SK-N-SH (cell line): ENCODE results near the gene COX6A1. TPM values are rescaled to one million over a fixed set of nuclear protein-coding genes. Genes with fewer than 3 reads are reported as not detected.

Experiments used
- CTCF ChIA-PET: fragments of 300-600, 350-600 bp; formaldehyde crosslinking; extraction: SDS; loops from one replicate; lab custom pipeline; 2021; lab: Yijun Ruan, JAX
- POLR2A ChIA-PET: fragments of 350-600 bp; sonication (Branson Sonifier 250); formaldehyde crosslinking; extraction: SDS; loops from one replicate; lab custom pipeline; 2020; ENCODE audit warnings: antibody characterized with exemption, inconsistent platforms; lab: Yijun Ruan, JAX
- DNase-seq: peaks from one replicate; pipeline ENCODE4 v3.0.0; 2012
- H2AFZ ChIP-seq: fragments of 200-600 bp; sonication (generic); 2 replicates; pipeline ENCODE4 v1.8.1; 2016; ENCODE audit warnings: antibody characterized with exemption, mild to moderate bottlenecking, low read depth
- H3F3A ChIP-seq: fragments of 200-600 bp; sonication (generic); replicated peaks from 2 replicates; pipeline ENCODE3; 2016; ENCODE audit warnings: antibody characterized with exemption, mild to moderate bottlenecking; ENCODE audit not compliant: insufficient read depth
- H3K27ac ChIP-seq, 2 experiments: fragments of 200-500 bp in 1 of 2; fragments of 200-600 bp in 1 of 2; sonication (Bioruptor generic) in 1 of 2; sonication (generic), shearing (Covaris generic) in 1 of 2; 2 replicates each; pipeline versions ENCODE4 v1.5.1 to v1.6.1; 2014 to 2016; ENCODE audit warnings: low read depth in 2 of 2, inconsistent platforms in 1 of 2, low read length in 1 of 2, mild to moderate bottlenecking in 1 of 2, mixed read lengths in 1 of 2
- H3K27me3 ChIP-seq: fragments of 200-600 bp; sonication (generic), shearing (Covaris generic); 2 replicates; pipeline ENCODE4 v1.6.1; 2016; ENCODE audit warnings: mixed run types; ENCODE audit not compliant: insufficient read depth
- H3K36me3 ChIP-seq, 2 experiments: fragments of 200-500 bp in 1 of 2; fragments of 200-600 bp in 1 of 2; sonication (Bioruptor generic) in 1 of 2; sonication (generic) in 1 of 2; replicated peaks in 1 of 2; 2 replicates each; pipeline versions ENCODE3 to v1.5.1; 2014 to 2016; ENCODE audit warnings: low read length in 1 of 2, mild to moderate bottlenecking in 1 of 2; ENCODE audit not compliant: insufficient read depth in 2 of 2, control insufficient read depth in 1 of 2
- H3K4me1 ChIP-seq, 2 experiments: fragments of 200-500 bp in 1 of 2; fragments of 200-600 bp in 1 of 2; sonication (Bioruptor generic) in 1 of 2; sonication (generic), shearing (Covaris generic) in 1 of 2; 2 replicates each; pipeline versions ENCODE4 v1.5.1 to v1.6.1; 2014 to 2016; ENCODE audit warnings: low read depth in 1 of 2, low read length in 1 of 2, mixed run types in 1 of 2; ENCODE audit not compliant: insufficient read depth in 2 of 2, control insufficient read depth in 1 of 2
- H3K4me2 ChIP-seq: fragments of 200-600 bp; sonication (generic), shearing (Covaris generic); 2 replicates; pipeline ENCODE4 v1.6.1; 2017; ENCODE audit warnings: mixed run types
- H3K4me3 ChIP-seq, 2 experiments: fragments of 200-500 bp in 1 of 2; fragments of 200-600 bp in 1 of 2; sonication (Bioruptor generic) in 1 of 2; sonication (generic), shearing (Covaris generic) in 1 of 2; 2 replicates each; pipeline versions ENCODE4 v1.5.1 to v1.8.1; 2014 to 2016; ENCODE audit warnings: low read depth in 2 of 2, inconsistent platforms in 1 of 2, low read length in 1 of 2, mild to moderate bottlenecking in 1 of 2, mixed read lengths in 1 of 2, moderate library complexity in 1 of 2
- H3K79me2 ChIP-seq: fragments of 200-600 bp; sonication (generic); 2 replicates; pipeline ENCODE4 v1.8.1; 2017; ENCODE audit warnings: mild to moderate bottlenecking; ENCODE audit not compliant: insufficient read depth
- H3K9ac ChIP-seq: fragments of 200-600 bp; sonication (generic); 2 replicates; pipeline ENCODE4 v1.6.1; 2017; ENCODE audit warnings: mixed run types
- H3K9me2 ChIP-seq: fragments of 200-600 bp; sonication (generic); 2 replicates; pipeline ENCODE4 v1.6.1; 2017; ENCODE audit warnings: mixed run types
- H3K9me3 ChIP-seq: fragments of 200-600 bp; sonication (generic); 2 replicates; pipeline ENCODE4 v1.6.1; 2017; ENCODE audit warnings: mixed run types, mild to moderate bottlenecking, moderate library complexity
- H4K20me1 ChIP-seq: fragments of 200-600 bp; sonication (generic); 2 replicates; pipeline ENCODE4 v1.6.1; 2017; ENCODE audit warnings: mild to moderate bottlenecking, mixed run types; ENCODE audit not compliant: insufficient read depth
- CHD2 ChIP-seq: fragments of 150-350 bp; IDR thresholded peaks from 2 replicates; pipeline ENCODE4 v1.6.1; 2018; ENCODE audit warnings: low read length; ENCODE audit not compliant: partially characterized antibody
- CTCF ChIP-seq: fragments of 200-600 bp; sonication (generic); IDR thresholded peaks from 2 replicates; pipeline ENCODE4 v1.6.1; 2017; ENCODE audit warnings: antibody characterized with exemption, mild to moderate bottlenecking, moderate library complexity
- ELF1 ChIP-seq: IDR thresholded peaks from 2 replicates; pipeline ENCODE4 v1.4.0; 2012
- EZH2phosphoT487 ChIP-seq: fragments of 200-600 bp; sonication (generic); IDR thresholded peaks from 2 replicates; pipeline ENCODE4 v1.6.1; 2017; ENCODE audit warnings: low read depth, mixed run types, mild to moderate bottlenecking, antibody characterized with exemption, moderate library complexity, borderline replicate concordance
- FOSL2 ChIP-seq: IDR thresholded peaks from 2 replicates; pipeline ENCODE4 v1.4.0; 2012; ENCODE audit warnings: low read depth, mild to moderate bottlenecking, moderate library complexity, borderline replicate concordance
- FOXJ3 ChIP-seq: sonication (generic); formaldehyde crosslinking; IDR thresholded peaks from 2 replicates; pipeline ENCODE4 v1.5.1; 2020; ENCODE audit warnings: mild to moderate bottlenecking, missing genetic modification reagents
- GABPA ChIP-seq: IDR thresholded peaks from 2 replicates; pipeline ENCODE4 v1.4.0; 2012; ENCODE audit warnings: low read depth, mild to moderate bottlenecking
- GATA2 ChIP-seq: sonication (generic); formaldehyde crosslinking; IDR thresholded peaks from 2 replicates; pipeline ENCODE4 v1.5.0; 2020; ENCODE audit warnings: mild to moderate bottlenecking, missing genetic modification reagents
- IRF3 ChIP-seq: fragments of 150-350 bp; IDR thresholded peaks from 2 replicates; pipeline ENCODE4 v1.6.1; 2016; ENCODE audit warnings: mild to moderate bottlenecking, low read depth, low read length
- JUND ChIP-seq: IDR thresholded peaks from 2 replicates; pipeline ENCODE4 v1.4.0; 2012
- MAX ChIP-seq: IDR thresholded peaks from 2 replicates; pipeline ENCODE4 v1.4.0; 2012; ENCODE audit warnings: low read depth
- MEF2A ChIP-seq: IDR thresholded peaks from 2 replicates; pipeline ENCODE4 v1.4.0; 2012; ENCODE audit warnings: low read depth, borderline replicate concordance
- MXI1 ChIP-seq: IDR thresholded peaks from 2 replicates; pipeline ENCODE4 v1.6.1; 2012; ENCODE audit warnings: mild to moderate bottlenecking, low read depth, low read length, improper control_type of control experiment
- NFIC ChIP-seq: IDR thresholded peaks from 2 replicates; pipeline ENCODE4 v1.4.0; 2012; ENCODE audit warnings: borderline replicate concordance
- NRF1 ChIP-seq: IDR thresholded peaks from 2 replicates; pipeline ENCODE4 v1.6.1; 2012; ENCODE audit warnings: low read depth, mild to moderate bottlenecking, low read length
- PBX3 ChIP-seq: IDR thresholded peaks from 2 replicates; pipeline ENCODE4; 2012
- POLR2AphosphoS5 ChIP-seq: IDR thresholded peaks from 2 replicates; pipeline ENCODE4 v1.6.1; 2012; ENCODE audit warnings: low read depth, low read length
- RXRA ChIP-seq: IDR thresholded peaks from 2 replicates; pipeline ENCODE4 v1.4.0; 2012; ENCODE audit warnings: low read depth, mild to moderate bottlenecking, borderline replicate concordance
- SIN3A ChIP-seq: IDR thresholded peaks from 2 replicates; pipeline ENCODE4 v1.6.1; 2012; ENCODE audit warnings: low read depth, mild to moderate bottlenecking, low read length, moderate library complexity, borderline replicate concordance
- SMC3 ChIP-seq: IDR thresholded peaks from 2 replicates; pipeline ENCODE4 v1.6.1; 2012; ENCODE audit warnings: low read depth, low read length, improper control_type of control experiment
- TCF12 ChIP-seq: IDR thresholded peaks from 2 replicates; pipeline ENCODE4 v1.4.0; 2012
- TEAD4 ChIP-seq: IDR thresholded peaks from 2 replicates; pipeline ENCODE4 v1.4.0; 2012; ENCODE audit warnings: mild to moderate bottlenecking, borderline replicate concordance; ENCODE audit not compliant: insufficient read depth
- ZBTB33 ChIP-seq: IDR thresholded peaks from 2 replicates; pipeline ENCODE4 v1.4.0; 2012; ENCODE audit warnings: low read depth, borderline replicate concordance
- WGBS: methylation state at CpG from one replicate; pipeline ENCODE4 v1.1.6; 2017; ENCODE audit warnings: low lambda C conversion rate; 5-methylcytosine and 5-hydroxymethylcytosine counted together
- polyA plus RNA-seq, 3 experiments: library from polyadenylated mRNA; depleted of rRNA; stranded (reverse); fragments of >200 nt; gene quantifications; 2 replicates each; pipeline ENCODE4 v1.2.3, GENCODE V29; 2012

COX6A1 gene
- polyA plus RNA-seq, 1 of the 3 experiments (the other 2 are of a cell fraction): 1,199 TPM

GRCh38 chr12:120399531-120399930 lies 38.4 kb upstream of the COX6A1 start:
- ChIA-PET CTCF (interaction anchor here (1.5 kb wide), 1 partner anchor 32 kb away, joined by 6 read pairs; no protein-coding TSS in a partner anchor), POLR2A (no interaction called here)
- Histone ChIP-seq H3K79me2 (no peaks in the 10 kb centered on the region), H3F3A (no peaks in the 10 kb centered on the region), H3K27me3 (no peaks in the 10 kb centered on the region), H3K4me3 (no peak overlapping the region), H2AFZ (no peak overlapping the region; the same call in 1 of the 2 replicates), H3K9me3 (no peaks in the 10 kb centered on the region), H3K9me2 (no peaks in the 10 kb centered on the region), H3K27ac (no peak overlapping the region), H3K4me2 (no peak overlapping the region), H3K36me3 (no peaks in the 10 kb centered on the region), H4K20me1 (no peaks in the 10 kb centered on the region), H3K4me1 (no peaks in the 10 kb centered on the region; a peak in 1 of 4 replicates), H3K9ac (no peak overlapping the region)
- WGBS: 33% methylated on average over 5 of the region's 5 CpGs
- TF ChIP-seq MAX: no peak
- peak; percentile 69 for TF ChIP-seq TCF12
- 0 out of 2 replicates have a peak, but pooled peaks have one; percentile 13 for TF ChIP-seq RXRA
- no peak for TF ChIP-seq NRF1
- TF ChIP-seq FOXJ3 (CRISPR knock-in tag): no peak
- TF ChIP-seq EZH2phosphoT487: no peak
- TF ChIP-seq ELF1: no peak
- TF ChIP-seq ZBTB33: no peak
- no peak for TF ChIP-seq NFIC
- TF ChIP-seq FOSL2: peak; percentile 55; the same call in 1 of the 2 replicates
- TF ChIP-seq MEF2A: no peak
- TF ChIP-seq CHD2: no peak
- TF ChIP-seq IRF3: no peak
- no peak for TF ChIP-seq TEAD4
- TF ChIP-seq SIN3A: no peak
- TF ChIP-seq SMC3: no peak
- peak; percentile 48 for TF ChIP-seq JUND
- no peak for TF ChIP-seq POLR2AphosphoS5
- peak; percentile 41 for TF ChIP-seq PBX3
- TF ChIP-seq GABPA: no peak
- no peak for TF ChIP-seq GATA2
- no peak for TF ChIP-seq MXI1
- no peak for TF ChIP-seq CTCF
- no peak for DNase-seq
